GM15510 (cell line): ENCODE results near the gene CCDC12.

Source experiments
- POLR2A ChIP-seq: IDR thresholded peaks from 3 replicates; pipeline ENCODE4 v1.6.1; 2011; ENCODE audit warnings: borderline replicate concordance; ENCODE audit not compliant: insufficient read length; ENCODE audit errors: extremely low read depth

Gene CCDC12

GRCh38 chr3:46934072-46934471 is 42.5 kb downstream of the CCDC12 start:
- no peak for TF ChIP-seq POLR2A

- no peak for TF ChIP-seq POLR2A
Observed at GRCh38 chr3:46933261-46933660, 43.3 kb downstream of the CCDC12 start.

GRCh38 chr3:46932455-46933225 is 43.9 kb downstream of the CCDC12 start:
- TF ChIP-seq POLR2A, result no peak

- TF ChIP-seq POLR2A, result peak; percentile 22
Observed at GRCh38 chr3:46931631-46932331, 44.8 kb downstream of the CCDC12 start.

- no peak for TF ChIP-seq POLR2A
Observed at GRCh38 chr3:46930945-46931403, 45.6 kb downstream of the CCDC12 start.

GRCh38 chr3:46930166-46930944 is 46.2 kb downstream of the CCDC12 start:
- TF ChIP-seq POLR2A, result no peak

GRCh38 chr3:46929324-46929723 is 47.2 kb downstream of the CCDC12 start:
- no peak for TF ChIP-seq POLR2A

- no peak for TF ChIP-seq POLR2A
Observed at GRCh38 chr3:46928282-46928681, 48.3 kb downstream of the CCDC12 start.

GRCh38 chr3:46927718-46928073 is 48.8 kb downstream of the CCDC12 start:
- TF ChIP-seq POLR2A, result no peak

- TF ChIP-seq POLR2A, result peak; percentile 48
Observed at GRCh38 chr3:46926871-46927717, 49.5 kb downstream of the CCDC12 start.

GRCh38 chr3:46926447-46926846 is 50.1 kb downstream of the CCDC12 start:
- TF ChIP-seq POLR2A, result no peak

- peak; percentile 19 for TF ChIP-seq POLR2A
Observed at GRCh38 chr3:46926039-46926438, 50.5 kb downstream of the CCDC12 start.

- TF ChIP-seq POLR2A, result no peak
Observed at GRCh38 chr3:46925585-46925934, 51.0 kb downstream of the CCDC12 start.

- TF ChIP-seq POLR2A, result no peak
Observed at GRCh38 chr3:46924921-46925584, 51.5 kb downstream of the CCDC12 start.
